ENCODE results near the gene HYAL1.
"Not testable (repeated sequence)": the region's sequence is repeated elsewhere in the genome, so short reads cannot be mapped to it uniquely, and the experiment has no call there.

The HYAL1 gene

DNA sequence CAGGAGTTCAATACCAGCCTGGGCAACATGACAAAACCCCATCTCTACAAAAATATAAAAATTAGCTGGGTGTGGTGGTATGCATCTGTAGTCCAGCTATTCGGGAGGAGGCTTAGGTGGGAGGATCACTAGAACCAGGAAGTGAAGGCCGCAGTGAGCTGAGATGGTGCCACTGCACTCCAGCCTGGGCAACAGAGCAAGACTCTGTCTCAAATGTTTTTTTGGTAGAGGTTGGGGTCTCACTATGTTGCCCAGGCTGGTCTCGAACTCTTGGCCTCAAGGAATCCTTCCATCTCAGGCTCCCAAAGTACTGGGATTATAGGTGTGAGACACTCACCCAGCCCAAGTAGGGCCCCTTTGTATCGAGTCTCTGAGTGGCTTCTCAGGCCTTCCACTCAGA is 9.3 kb downstream of the HYAL1 start:
- no peak for DNase-seq (ENCODE audit: low read depth, low spot score)

DNA sequence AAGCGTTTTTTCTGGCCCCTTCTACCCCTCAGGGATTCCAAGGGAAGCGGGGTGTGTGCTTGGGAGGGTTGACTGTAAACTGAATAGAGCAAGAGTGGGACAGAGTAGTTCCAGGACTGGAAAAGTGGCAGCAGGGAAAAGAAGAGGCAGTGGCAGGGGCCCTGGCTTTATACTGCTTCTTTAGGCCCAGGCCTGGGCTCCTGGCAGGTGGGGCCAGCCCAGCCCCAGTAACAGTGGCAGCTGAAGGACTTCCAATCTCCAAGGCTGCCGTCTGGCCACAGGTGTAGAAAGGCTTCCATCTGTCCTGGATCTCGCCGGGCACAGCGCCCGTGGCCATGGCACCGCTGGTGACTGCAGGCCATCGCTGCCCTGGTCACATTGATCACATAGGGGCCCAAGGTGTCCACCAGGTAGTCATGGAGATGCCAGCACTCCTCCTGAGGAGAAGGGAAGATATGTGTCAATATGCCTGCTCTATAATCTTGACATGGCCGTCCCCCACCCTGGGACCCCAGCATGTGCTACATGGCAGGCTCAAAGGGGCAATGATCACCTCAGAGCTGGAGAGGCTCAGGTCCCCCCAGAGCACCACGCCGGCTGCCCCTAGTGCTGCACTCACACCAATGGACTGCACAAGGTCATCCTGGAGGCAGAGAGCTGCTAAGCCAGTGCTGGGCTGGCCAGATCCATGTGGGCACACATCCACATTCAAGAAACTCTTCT is 10.1 kb downstream of the HYAL1 start:
- DNase-seq (ENCODE audit: low read depth, low spot score), result no peak

GRCh38 chr3:50292159-50293078 is 11.0 kb downstream of the HYAL1 start, which contains the start of gene IFRD2:
Gene IFRD2, minus strand, starts transcription at chr3:50292429. Its CDS starts 155 bp downstream, at chr3:50292274.
- DNase-seq (ENCODE audit: low read depth, low spot score), result peak; percentile 99

DNA sequence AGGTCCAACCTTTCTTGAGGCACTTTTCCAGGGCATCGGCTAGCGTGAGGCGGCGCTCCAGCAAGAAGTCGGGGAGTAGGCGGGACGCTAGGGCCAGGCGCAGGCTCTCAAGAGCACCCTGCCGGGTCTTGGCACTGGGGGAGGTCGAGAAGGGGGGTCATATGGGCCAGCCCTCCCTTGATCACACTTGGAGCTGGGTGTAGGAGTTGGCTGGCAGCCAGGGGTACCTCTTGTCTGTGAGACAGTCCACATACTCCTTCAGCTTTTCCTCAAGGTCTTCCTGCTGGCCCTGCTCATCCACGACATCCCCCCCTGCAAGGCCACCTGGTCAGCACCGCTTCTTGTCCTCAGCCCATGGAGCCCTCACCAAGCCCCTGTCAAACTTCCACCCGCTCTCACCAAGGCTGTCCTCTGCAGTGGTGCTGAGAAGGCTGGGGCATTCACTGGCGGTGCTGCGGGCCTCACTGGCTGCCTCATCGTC is 13.2 kb downstream of the HYAL1 start:
- DNase-seq (ENCODE audit: low read depth, low spot score), result no peak

DNA sequence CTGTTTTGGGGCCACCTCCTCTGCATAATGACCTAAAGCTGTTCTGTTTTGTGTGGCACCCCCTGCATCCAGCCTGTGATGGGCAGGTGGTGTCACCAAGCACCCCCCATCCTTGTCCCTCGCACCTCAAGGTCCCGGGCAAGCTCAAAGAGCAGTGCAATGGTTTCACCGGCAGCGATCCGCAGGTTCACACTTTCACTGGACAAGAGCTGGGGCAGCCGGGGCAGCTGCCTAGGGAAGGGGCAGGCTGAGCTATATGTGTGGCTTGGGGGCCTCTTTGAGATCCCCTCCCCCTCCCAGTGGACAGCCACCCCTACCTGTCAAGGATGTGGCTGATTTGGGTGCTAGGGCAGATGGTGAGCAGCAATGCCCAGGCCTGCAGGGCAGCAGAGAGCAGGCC is 14.2 kb downstream of the HYAL1 start:
- no peak for DNase-seq (ENCODE audit: low read depth, low spot score)

- DNase-seq (ENCODE audit: low read depth, low spot score), result no peak
Measured at GRCh38 chr3:50288387-50289007, 14.9 kb downstream of the HYAL1 start.

GRCh38 chr3:50287262-50287661 is 16.1 kb downstream of the HYAL1 start:
- DNase-seq (ENCODE audit: low read depth, low spot score), result no peak

GRCh38 chr3:50286322-50287227 is 16.8 kb downstream of the HYAL1 start:
- DNase-seq (ENCODE audit: low read depth, low spot score), result no peak

DNA sequence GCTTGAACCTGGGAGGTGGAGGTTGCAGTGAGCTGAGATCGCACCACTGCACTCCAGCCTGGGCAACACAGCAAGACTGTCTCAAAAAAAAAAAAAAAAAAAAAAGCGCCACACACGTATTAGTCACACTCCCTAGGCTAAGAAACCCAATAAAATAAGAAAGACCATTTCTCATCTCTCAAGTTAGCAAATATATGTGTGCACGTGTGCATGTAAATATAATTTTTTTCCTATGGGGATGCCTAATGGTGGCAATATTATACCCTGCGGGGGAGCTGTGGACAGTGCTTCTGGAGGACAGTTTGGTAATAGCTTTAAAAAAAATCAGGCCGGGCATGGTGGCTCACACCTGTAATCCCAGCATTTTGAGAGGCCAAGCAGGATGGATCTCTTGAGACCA is 19.3 kb downstream of the HYAL1 start:
- DNase-seq (ENCODE audit: low read depth, low spot score), result not testable (repeated sequence)

DNA sequence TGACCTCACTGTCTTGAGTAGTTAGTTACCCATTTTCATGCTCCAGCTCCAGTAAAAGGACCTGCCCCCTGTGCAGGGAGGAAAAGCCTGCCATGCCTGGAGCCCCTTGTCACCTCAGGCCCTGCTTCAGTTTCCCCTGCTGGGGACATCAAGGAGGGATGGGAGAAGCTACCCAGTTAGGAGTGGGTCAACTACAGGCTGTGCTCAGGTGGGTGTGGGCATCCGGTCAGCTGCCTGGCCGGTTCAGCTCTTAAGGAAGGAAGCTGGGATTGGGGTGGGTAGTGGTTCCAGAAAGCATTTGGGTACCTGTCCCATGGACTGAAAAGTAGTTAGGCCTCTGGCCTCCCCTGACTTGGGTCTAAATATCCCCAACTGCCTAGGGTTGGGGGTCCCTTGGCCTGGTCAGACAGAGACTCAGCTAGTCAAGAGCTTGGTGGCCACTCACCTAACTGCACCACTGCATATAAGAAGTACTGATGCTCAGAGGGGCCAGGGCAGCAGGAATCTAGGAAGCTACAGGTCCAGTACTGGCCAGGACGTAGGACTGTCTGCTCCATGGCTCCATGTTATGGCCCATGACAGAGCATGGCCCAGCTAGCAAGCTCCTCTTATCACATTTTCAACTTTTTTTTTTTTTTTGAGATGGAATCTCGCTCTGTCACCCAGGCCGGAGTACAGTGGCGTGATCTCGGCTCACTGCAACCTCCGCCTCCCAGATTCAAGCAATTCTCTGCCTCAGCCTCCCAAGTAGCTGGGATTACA is 23.9 kb downstream of the HYAL1 start:
- no peak for DNase-seq (ENCODE audit: low read depth, low spot score)

GRCh38 chr3:50278880-50279224 is 24.5 kb downstream of the HYAL1 start, which contains the start of gene LSMEM2:
Gene LSMEM2, plus strand, starts transcription at chr3:50279087. Its CDS starts 27 bp downstream, at chr3:50279114.
- DNase-seq (ENCODE audit: low read depth, low spot score), result no peak

- no peak for DNase-seq (ENCODE audit: low read depth, low spot score)
Measured at GRCh38 chr3:50278123-50278879, 25.1 kb downstream of the HYAL1 start.

DNA sequence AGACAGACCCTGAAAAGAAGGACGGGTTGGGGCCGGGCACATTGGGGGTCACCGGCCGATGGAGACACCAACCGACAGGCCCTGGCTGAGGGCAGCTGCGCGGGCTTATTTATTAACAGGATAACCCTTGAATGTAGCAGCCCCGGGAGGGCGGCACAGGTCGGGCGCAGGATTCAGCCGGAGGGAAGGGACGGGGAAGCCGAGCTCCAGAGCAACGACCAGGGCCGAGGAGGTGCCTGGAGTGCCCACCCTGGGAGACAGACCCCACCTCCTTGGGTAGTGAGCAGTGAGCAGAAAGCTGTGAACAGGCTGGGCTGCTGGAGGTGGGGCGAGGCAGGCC is 26.6 kb downstream of the HYAL1 start:
- DNase-seq (ENCODE audit: low read depth, low spot score), result no peak

GRCh38 chr3:50275996-50276761 is 27.2 kb downstream of the HYAL1 start:
- DNase-seq (ENCODE audit: low read depth, low spot score), result no peak

DNA sequence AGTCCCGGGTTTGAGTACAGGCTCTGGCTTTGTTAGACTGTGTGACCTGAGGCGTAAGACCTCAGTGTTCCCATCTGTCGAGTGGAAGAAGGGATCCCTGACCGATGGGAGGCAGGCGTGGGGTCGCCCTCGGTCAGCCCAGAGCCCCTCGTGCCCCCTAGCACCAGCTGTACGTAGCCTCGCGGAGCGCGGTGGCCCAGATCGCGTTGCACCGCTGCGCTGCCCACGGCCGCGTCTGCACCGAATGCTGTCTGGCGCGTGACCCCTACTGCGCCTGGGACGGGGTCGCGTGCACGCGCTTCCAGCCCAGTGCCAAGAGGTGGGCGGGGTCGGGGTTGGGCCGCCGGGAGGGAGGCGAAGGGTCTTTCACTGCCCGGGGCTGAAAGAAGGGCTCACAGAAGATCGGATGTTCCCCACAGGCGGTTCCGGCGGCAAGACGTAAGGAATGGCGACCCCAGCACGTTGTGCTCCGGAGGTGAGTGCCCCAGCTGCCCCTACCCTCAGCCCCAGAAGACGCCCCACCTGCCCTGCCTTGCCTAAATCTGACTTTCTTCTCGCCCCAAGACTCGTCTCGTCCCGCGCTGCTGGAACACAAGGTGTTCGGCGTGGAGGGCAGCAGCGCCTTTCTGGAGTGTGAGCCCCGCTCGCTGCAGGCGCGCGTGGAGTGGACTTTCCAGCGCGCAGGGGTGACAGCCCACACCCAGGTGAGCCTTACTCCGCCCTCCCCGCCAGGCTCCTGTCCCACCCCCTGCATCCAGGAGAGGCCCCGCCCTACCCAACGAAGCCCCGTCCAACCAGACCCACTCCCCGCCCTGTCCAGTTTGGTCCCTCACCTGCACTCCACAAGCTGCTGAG is 28.0 kb downstream of the HYAL1 start:
- DNase-seq (ENCODE audit: low read depth, low spot score), result no peak

- DNase-seq (ENCODE audit: low read depth, low spot score), result peak; percentile 66
Measured at GRCh38 chr3:50274371-50275104, 28.8 kb downstream of the HYAL1 start.

- no peak for DNase-seq (ENCODE audit: low read depth, low spot score)
Measured at GRCh38 chr3:50273689-50274065, 29.7 kb downstream of the HYAL1 start.

All from astrocyte of the hippocampus (primary cell).